ENCODE results near the gene WNK3. TPM values are rescaled to one million over a fixed set of nuclear protein-coding genes. Genes with fewer than 3 reads are reported as not detected.

Gene WNK3
- total and polyA plus RNA-seq, 10 of the 15 experiments (the other 5 are each of a cell fraction or from before 2014, with no cell fraction given) = 0.02 to 0.15 (median 0.03) TPM; not detected in 1

DNA sequence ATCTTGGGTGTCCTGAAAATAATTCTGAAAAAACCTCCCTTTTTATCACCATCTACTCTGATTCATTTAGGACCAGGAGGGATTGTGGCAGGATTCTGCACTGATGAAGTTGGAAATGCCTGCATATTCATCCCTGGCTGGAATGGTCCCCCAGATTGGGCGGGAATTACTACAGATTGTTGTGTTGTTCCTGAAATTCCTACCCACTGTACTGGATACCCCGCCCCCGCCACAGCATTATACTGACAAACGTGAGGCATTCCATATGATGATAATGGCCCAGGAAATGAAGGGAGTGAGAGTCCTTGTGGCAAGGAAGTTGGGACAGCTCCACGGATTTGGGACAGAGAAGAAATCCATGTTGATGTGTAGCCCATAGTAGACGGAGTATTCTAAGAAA lies 159.6 kb downstream of the WNK3 start:
- Histone ChIP-seq H3K27me3 (replicated peaks in 1 of 2; ENCODE audit: control insufficient read depth in 2 of 2, insufficient read depth in 2 of 2, low read length in 1 of 2) (no peaks in the 10 kb centered on the region), H3K4me3 (no peak overlapping the region), H3K36me3 (ENCODE audit: control insufficient read depth in 2 of 2, insufficient read depth in 2 of 2, low read length in 1 of 2) (no peaks in the 10 kb centered on the region), H3K79me2 (ENCODE audit: control insufficient read depth, insufficient read depth, low read length) (no peaks in the 10 kb centered on the region), H3K9me3 (replicated peaks; ENCODE audit: control insufficient read depth, insufficient read depth, low read length) (no peaks in the 10 kb centered on the region), H3K27ac (ENCODE audit: control insufficient read depth, insufficient read depth) (no peak overlapping the region), H3K4me1 (ENCODE audit: control insufficient read depth, insufficient read depth, low read length) (no peaks in the 10 kb centered on the region), H2AFZ (ENCODE audit: control insufficient read depth, low read depth, low read length) (no peak overlapping the region), H3K4me2 (ENCODE audit: control insufficient read depth, insufficient read depth) (no peak overlapping the region), H4K20me1 (ENCODE audit: control insufficient read depth, insufficient read depth) (no peaks in the 10 kb centered on the region), H3K9ac (ENCODE audit: control insufficient read depth, insufficient read depth, low read length) (no peak overlapping the region)
- FAIRE-seq = no peak
- ChIA-PET POLR2A (interaction anchor here (1.2 kb wide), 1 partner anchor 20 kb away, joined by 5 read pairs; no protein-coding TSS in a partner anchor), CTCF (interaction anchor here (0.7 kb wide), 1 partner anchor 245 kb away, joined by 3 read pairs; no protein-coding TSS in a partner anchor), RAD21 (ENCODE audit: unreplicated experiment) (interaction anchor here (0.8 kb wide), 1 partner anchor 19 kb away, joined by 4 read pairs; no protein-coding TSS in a partner anchor), SMC1A (ENCODE audit: uncharacterized antibody, unreplicated experiment) (interaction anchor here (0.8 kb wide), 1 partner anchor 9 kb away, joined by 3 read pairs; no protein-coding TSS in a partner anchor)
- ATAC-seq = no peak
- intact Hi-C loops (cut with micrococcal nuclease; ENCODE audit: unreplicated experiment) (no loop called here), in situ Hi-C loops (cut with MboI) (no loop called here)
- BruUV-seq (replicated peaks) = no TSS peak
- WGBS (ENCODE audit: insufficient coverage, insufficient replicate concordance, low lambda C conversion rate, missing lambda C conversion rate) = 29% methylated on average over 6 of the region's 6 CpGs
- no peak for DNase-seq (ENCODE audit: low read depth, low spot score)
- TF ChIP-seq IKZF1 (conservative IDR thresholded peaks at IDR 0.05) = no peak
- TF ChIP-seq, protein P1, sequence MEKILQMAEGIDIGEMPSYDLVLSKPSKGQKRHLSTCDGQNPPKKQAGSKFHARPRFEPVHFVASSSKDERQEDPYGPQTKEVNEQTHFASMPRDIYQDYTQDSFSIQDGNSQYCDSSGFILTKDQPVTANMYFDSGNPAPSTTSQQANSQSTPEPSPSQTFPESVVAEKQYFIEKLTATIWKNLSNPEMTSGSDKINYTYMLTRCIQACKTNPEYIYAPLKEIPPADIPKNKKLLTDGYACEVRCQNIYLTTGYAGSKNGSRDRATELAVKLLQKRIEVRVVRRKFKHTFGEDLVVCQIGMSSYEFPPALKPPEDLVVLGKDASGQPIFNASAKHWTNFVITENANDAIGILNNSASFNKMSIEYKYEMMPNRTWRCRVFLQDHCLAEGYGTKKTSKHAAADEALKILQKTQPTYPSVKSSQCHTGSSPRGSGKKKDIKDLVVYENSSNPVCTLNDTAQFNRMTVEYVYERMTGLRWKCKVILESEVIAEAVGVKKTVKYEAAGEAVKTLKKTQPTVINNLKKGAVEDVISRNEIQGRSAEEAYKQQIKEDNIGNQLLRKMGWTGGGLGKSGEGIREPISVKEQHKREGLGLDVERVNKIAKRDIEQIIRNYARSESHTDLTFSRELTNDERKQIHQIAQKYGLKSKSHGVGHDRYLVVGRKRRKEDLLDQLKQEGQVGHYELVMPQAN (conservative IDR thresholded peaks at IDR 0.05) = no peak
- no peak for TF ChIP-seq HDGF (IDR thresholded peaks at IDR 0.05)
- TF ChIP-seq TBL1XR1 (IDR thresholded peaks at IDR 0.05; ENCODE audit: low read depth, low read length) = no peak
- TF ChIP-seq CBX5 (IDR thresholded peaks at IDR 0.05; ENCODE audit: low read depth) = no peak
- no peak for TF ChIP-seq WRNIP1 (IDR thresholded peaks at IDR 0.05; ENCODE audit: borderline replicate concordance, low read depth, low read length)
- no peak for TF ChIP-seq STAT1 (conservative IDR thresholded peaks at IDR 0.05)
- no peak for TF ChIP-seq CHD4 (IDR thresholded peaks at IDR 0.05)
- TF ChIP-seq BRCA1 (IDR thresholded peaks at IDR 0.05; ENCODE audit: low read depth, low read length) = no peak
- no peak for TF ChIP-seq ZBTB4 (CRISPR knock-in tag; IDR thresholded peaks at IDR 0.05)

All from GM12878 (cell line).